Endothelial cell of umbilical vein (primary cell): ENCODE data around the gene CNOT6L. TPM values are rescaled to one million over a fixed set of nuclear protein-coding genes. Genes with fewer than 3 reads are reported as not detected.

Experiments used
- BruUV-seq: library from RNA; stranded (reverse); fragments of 400-500 nt; replicated peaks from 2 replicates; lab custom pipeline; 2021; lab: Mats Ljungman, UMichigan
- CTCF ChIA-PET: fragments of 300-600, 350-600 bp; sonication (Branson Sonifier 250); formaldehyde crosslinking; loops from one replicate; lab custom pipeline; 2021; ENCODE audit warnings: antibody characterized with exemption, inconsistent platforms; lab: Charles Lee
- POLR2A ChIA-PET: fragments of 300-600, 350-600 bp; sonication (Branson Sonifier 250); formaldehyde crosslinking; loops from one replicate; lab custom pipeline; 2021; ENCODE audit warnings: antibody characterized with exemption, inconsistent platforms; lab: Charles Lee
- DNase-seq: peaks from one replicate; pipeline ENCODE4 v3.0.0-alpha.2; 2011; ENCODE audit warnings: low read depth, low spot score
- FAIRE-seq: peaks from 2 replicates; lab custom pipeline; 2011; peaks lifted over from hg19 to GRCh38; lab: Jason Lieb, UNC
- H2AFZ ChIP-seq: 2 replicates; pipeline ENCODE4 v1.6.0; 2012; ENCODE audit warnings: low read depth, low read length, control low read depth, inconsistent platforms
- H3K27ac ChIP-seq: 2 replicates; pipeline ENCODE4 v1.5.1; 2011; ENCODE audit warnings: low read depth, mild to moderate bottlenecking, control low read depth, low read length, moderate library complexity; ENCODE audit not compliant: insufficient read depth
- H3K27me3 ChIP-seq, 2 experiments: 2 replicates each; pipeline versions ENCODE4 v1.6.0 to v1.6.1; 2011; ENCODE audit warnings: low read length in 2 of 2, mixed read lengths in 1 of 2; ENCODE audit not compliant: control insufficient read depth in 2 of 2, insufficient read depth in 2 of 2
- H3K36me3 ChIP-seq, 2 experiments: 2 replicates in 1 of 2; 3 replicates in 1 of 2; pipeline ENCODE4 v1.5.1; 2011; ENCODE audit warnings: low read length in 2 of 2, mild to moderate bottlenecking in 1 of 2, moderate library complexity in 1 of 2; ENCODE audit not compliant: control insufficient read depth in 2 of 2, insufficient read depth in 2 of 2; ENCODE audit errors: extremely low read depth in 1 of 2
- H3K4me1 ChIP-seq: 3 replicates; pipeline ENCODE4 v1.5.1; 2011; ENCODE audit warnings: mild to moderate bottlenecking, low read length; ENCODE audit not compliant: control insufficient read depth, insufficient read depth; ENCODE audit errors: extremely low read depth
- H3K4me2 ChIP-seq: 2 replicates; pipeline ENCODE4 v1.6.1; 2011; ENCODE audit warnings: low read length, control low read depth, mixed read lengths; ENCODE audit not compliant: insufficient read depth
- H3K4me3 ChIP-seq, 3 experiments: fragments of 200-600 bp in 1 of 3; sonication (generic), shearing (Covaris generic) in 1 of 3; replicated peaks in 1 of 3; 2 replicates each; pipeline ENCODE4 v1.5.1; 2011 to 2016; ENCODE audit warnings: control low read depth in 3 of 3, low read length in 3 of 3, mild to moderate bottlenecking in 2 of 3, inconsistent platforms in 1 of 3, low read depth in 1 of 3, moderate library complexity in 1 of 3; ENCODE audit not compliant: insufficient read depth in 1 of 3
- H3K79me2 ChIP-seq: 2 replicates; pipeline ENCODE4 v1.6.0; 2012; ENCODE audit warnings: low read length, inconsistent platforms; ENCODE audit not compliant: control insufficient read depth, insufficient read depth
- H3K9ac ChIP-seq: replicated peaks from 2 replicates; pipeline ENCODE3; 2011; ENCODE audit warnings: low read length, control low read depth; ENCODE audit not compliant: insufficient read depth; ENCODE audit errors: extremely low read depth
- H3K9me1 ChIP-seq: replicated peaks from 3 replicates; pipeline ENCODE4 v1.6.0; 2011; ENCODE audit warnings: mild to moderate bottlenecking, low read length; ENCODE audit not compliant: control insufficient read depth, insufficient read depth; ENCODE audit errors: extremely low read depth
- H3K9me3 ChIP-seq: replicated peaks from 2 replicates; pipeline ENCODE4 v1.5.1; 2012; ENCODE audit warnings: low read length, inconsistent platforms; ENCODE audit not compliant: control insufficient read depth, insufficient read depth
- H4K20me1 ChIP-seq: replicated peaks from 2 replicates; pipeline ENCODE3; 2011; ENCODE audit warnings: mild to moderate bottlenecking, low read length; ENCODE audit not compliant: control insufficient read depth, insufficient read depth; ENCODE audit errors: extremely low read depth
- EZH2 ChIP-seq: IDR thresholded peaks from 2 replicates; pipeline ENCODE4 v1.6.1; 2012; ENCODE audit warnings: borderline replicate concordance, low read depth, mild to moderate bottlenecking, moderate library complexity, low read length, inconsistent platforms; ENCODE audit not compliant: severe bottlenecking
- FOS ChIP-seq: IDR thresholded peaks from 2 replicates; pipeline ENCODE4 v1.6.1; 2011; ENCODE audit warnings: mild to moderate bottlenecking, low read length, moderate library complexity, borderline replicate concordance; ENCODE audit not compliant: insufficient read depth
- GATA2 ChIP-seq: IDR thresholded peaks from 2 replicates; pipeline ENCODE4 v1.7.0; 2011; ENCODE audit warnings: low read depth, mild to moderate bottlenecking, moderate library complexity, mixed read lengths, low read length; ENCODE audit not compliant: insufficient read length, insufficient read depth
- JUN ChIP-seq: IDR thresholded peaks from 2 replicates; pipeline ENCODE4 v1.6.1; 2011; ENCODE audit warnings: borderline replicate concordance, low read depth; ENCODE audit not compliant: insufficient read length, insufficient read depth
- MYC ChIP-seq: IDR thresholded peaks from one replicate; pipeline ENCODE4 v1.6.1; 2011; ENCODE audit warnings: mild to moderate bottlenecking, low read depth, low read length
- POLR2A ChIP-seq: IDR thresholded peaks from 2 replicates; pipeline ENCODE4 v1.6.1; 2012; ENCODE audit warnings: low read depth, mild to moderate bottlenecking, control low read depth, low read length
- POLR2AphosphoS5 ChIP-seq: IDR thresholded peaks from 2 replicates; pipeline ENCODE4 v1.6.1; 2012; ENCODE audit warnings: low read depth, mild to moderate bottlenecking, control low read depth, low read length, moderate library complexity; ENCODE audit not compliant: insufficient read depth
- dilution Hi-C: fragments of 300-500 bp; cut with MboI; formaldehyde crosslinking; loops from one replicate; pipeline ENCODE4 v1.15.0; 2019; ENCODE audit warnings: low sequenced_read_pairs; ENCODE audit not compliant: extremely low pct_ligation_motif_present
- intact Hi-C: fragments of 100-400 bp; cut with micrococcal nuclease; formaldehyde crosslinking; loops from one replicate; pipeline ENCODE4 v1.10.0; 2022
- polyA plus RNA-seq, 4 experiments: library from polyadenylated mRNA; depleted of rRNA in 3 of 4; stranded (reverse) in 3 of 4; unstranded in 1 of 4; fragments of >200 nt; gene quantifications; 2 replicates each; pipeline versions ENCODE4 v1.2.1 to v1.2.3, GENCODE V29; 2011 to 2012; ENCODE audit warnings: missing spikeins in 1 of 4
- total RNA-seq: library from RNA; stranded (reverse); gene quantifications from 2 replicates; pipeline ENCODE4 v1.2.3, GENCODE V29; 2021
- TF ChIP-seq, protein P1 (sequence below): IDR thresholded peaks from 2 replicates; pipeline ENCODE4 v1.6.1; 2011; ENCODE audit not compliant: insufficient read depth, insufficient read length
- TF ChIP-seq, protein P2 (sequence below), 2 donors: IDR thresholded peaks; 1 replicate in 1 of 2; 2 replicates in 1 of 2; pipeline ENCODE4 v1.5.1; 2011; ENCODE audit warnings: low read length in 2 of 2, mild to moderate bottlenecking in 2 of 2, moderate library complexity in 2 of 2, control low read depth in 1 of 2, inconsistent platforms in 1 of 2, low read depth in 1 of 2; ENCODE audit not compliant: insufficient read depth in 1 of 2; ENCODE audit errors: extremely low read depth in 1 of 2

Gene CNOT6L
- total and polyA plus RNA-seq, 2 donors (not counting 3 experiments of a cell fraction or from before 2014, with no cell fraction given) = 8.5 to 60.7 TPM

DNA sequence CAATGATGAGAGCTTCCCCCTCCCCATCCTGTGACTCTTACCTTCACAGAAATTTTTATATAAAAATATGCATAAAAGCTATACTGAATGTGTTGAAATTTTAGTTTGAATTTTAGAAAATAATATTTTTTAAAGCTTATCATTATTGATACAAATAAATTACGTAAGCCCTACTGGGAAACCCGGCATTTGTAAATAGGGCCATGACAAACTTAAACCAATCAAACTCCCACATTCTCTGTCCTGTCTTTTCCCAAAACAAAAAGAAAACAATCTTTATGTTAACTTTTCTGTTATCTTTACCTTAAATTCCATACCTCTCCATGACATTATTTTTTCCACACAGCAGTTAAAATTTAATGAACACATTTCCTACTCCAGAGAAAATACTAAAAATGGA lies 2.6 kb downstream of the CNOT6L start:
- intact Hi-C loops (loop anchor here (10.0 kb wide), 1 partner anchor 182 kb away; no protein-coding TSS in a partner anchor), dilution Hi-C loops (no loop called here)
- FAIRE-seq (no peak), DNase-seq (no peak)
- H3K36me3 ChIP-seq = no peaks in the 10 kb centered on the region
- H3K9me1 ChIP-seq = peaks cover 7% of the 10 kb centered on the region
- H3K4me1 ChIP-seq = peaks cover 20% of the 10 kb centered on the region
- H3K9me3 ChIP-seq = no peaks in the 10 kb centered on the region
- no peak for TF ChIP-seq EZH2
- no peak for TF ChIP-seq JUN
- no peak for TF ChIP-seq FOS
- TF ChIP-seq MYC = no peak
- TF ChIP-seq, protein P1, sequence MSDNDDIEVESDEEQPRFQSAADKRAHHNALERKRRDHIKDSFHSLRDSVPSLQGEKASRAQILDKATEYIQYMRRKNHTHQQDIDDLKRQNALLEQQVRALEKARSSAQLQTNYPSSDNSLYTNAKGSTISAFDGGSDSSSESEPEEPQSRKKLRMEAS = no peak
- no peak for TF ChIP-seq POLR2AphosphoS5
- TF ChIP-seq POLR2A = no peak
- no peak for TF ChIP-seq GATA2
- TF ChIP-seq, protein P2, sequence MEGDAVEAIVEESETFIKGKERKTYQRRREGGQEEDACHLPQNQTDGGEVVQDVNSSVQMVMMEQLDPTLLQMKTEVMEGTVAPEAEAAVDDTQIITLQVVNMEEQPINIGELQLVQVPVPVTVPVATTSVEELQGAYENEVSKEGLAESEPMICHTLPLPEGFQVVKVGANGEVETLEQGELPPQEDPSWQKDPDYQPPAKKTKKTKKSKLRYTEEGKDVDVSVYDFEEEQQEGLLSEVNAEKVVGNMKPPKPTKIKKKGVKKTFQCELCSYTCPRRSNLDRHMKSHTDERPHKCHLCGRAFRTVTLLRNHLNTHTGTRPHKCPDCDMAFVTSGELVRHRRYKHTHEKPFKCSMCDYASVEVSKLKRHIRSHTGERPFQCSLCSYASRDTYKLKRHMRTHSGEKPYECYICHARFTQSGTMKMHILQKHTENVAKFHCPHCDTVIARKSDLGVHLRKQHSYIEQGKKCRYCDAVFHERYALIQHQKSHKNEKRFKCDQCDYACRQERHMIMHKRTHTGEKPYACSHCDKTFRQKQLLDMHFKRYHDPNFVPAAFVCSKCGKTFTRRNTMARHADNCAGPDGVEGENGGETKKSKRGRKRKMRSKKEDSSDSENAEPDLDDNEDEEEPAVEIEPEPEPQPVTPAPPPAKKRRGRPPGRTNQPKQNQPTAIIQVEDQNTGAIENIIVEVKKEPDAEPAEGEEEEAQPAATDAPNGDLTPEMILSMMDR (IDR thresholded peaks at IDR 0.05; ENCODE audit: extremely low read depth in 1 of 2, insufficient read depth in 1 of 2, low read depth in 1 of 2, low read length in 2 of 2) = no peak
- no peak overlapping the region for H2AFZ ChIP-seq
- no peak overlapping the region for H3K4me3 ChIP-seq
- ChIA-PET POLR2A (no interaction called here), CTCF (interaction anchor here (0.9 to 2.6 kb wide), 4 partner anchors 16 to 72 kb away, joined by 3 to 8 read pairs (median 4); partner anchors contain the start of gene MRPL1)
- H4K20me1 ChIP-seq = peaks cover 32% of the 10 kb centered on the region
- H3K79me2 ChIP-seq = peaks cover 80% of the 10 kb centered on the region
- H3K27ac ChIP-seq = no peak overlapping the region
- H3K4me2 ChIP-seq = no peak overlapping the region
- BruUV-seq = no TSS peak
- H3K27me3 ChIP-seq = no peaks in the 10 kb centered on the region
- no peak overlapping the region for H3K9ac ChIP-seq
